NCI-H1694 treated with DMSO at 0.1 percent for 48 hours (cell line): Measurements from ENCODE around the gene LCP1.
A peak's percentile ranks its signal among the peaks of the same experiment; 100 is the strongest.

Source experiments
- DNase-seq: peaks from one replicate; lab custom pipeline; 2025; lab: John Stamatoyannopoulos, UW

LCP1 gene

DNA sequence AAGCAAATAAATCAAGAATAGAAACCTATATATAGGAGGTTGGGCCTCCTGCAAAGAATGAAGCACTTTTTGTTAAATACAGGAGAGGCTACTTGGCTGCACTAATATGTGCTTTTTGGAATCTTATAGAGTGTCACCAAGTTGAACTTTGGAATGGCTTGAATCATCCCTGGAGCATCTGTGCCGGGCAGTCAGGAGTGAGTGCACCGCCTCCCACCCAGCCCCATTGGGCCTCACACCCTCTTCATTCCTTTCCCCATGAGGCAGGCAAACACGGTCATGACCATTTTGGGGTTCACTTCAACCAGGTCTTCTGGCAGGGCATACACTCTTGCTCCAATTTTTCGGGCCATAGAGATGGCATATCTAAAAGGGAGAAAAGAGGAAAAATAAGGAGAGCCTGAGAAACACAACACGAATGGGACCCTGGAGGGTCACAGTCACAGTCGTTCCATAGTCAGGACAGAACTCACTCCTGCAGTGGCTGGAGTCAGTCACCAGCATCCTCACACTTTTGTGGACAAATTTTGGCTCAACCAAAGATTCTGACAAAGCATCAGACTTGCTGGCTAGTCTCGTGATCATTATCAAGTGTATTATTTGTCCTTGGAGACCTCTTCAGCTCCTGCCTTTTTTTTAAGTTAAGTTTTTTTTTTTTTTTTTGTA lies 54.5 kb downstream of the LCP1 start:
- no peak for DNase-seq

DNA sequence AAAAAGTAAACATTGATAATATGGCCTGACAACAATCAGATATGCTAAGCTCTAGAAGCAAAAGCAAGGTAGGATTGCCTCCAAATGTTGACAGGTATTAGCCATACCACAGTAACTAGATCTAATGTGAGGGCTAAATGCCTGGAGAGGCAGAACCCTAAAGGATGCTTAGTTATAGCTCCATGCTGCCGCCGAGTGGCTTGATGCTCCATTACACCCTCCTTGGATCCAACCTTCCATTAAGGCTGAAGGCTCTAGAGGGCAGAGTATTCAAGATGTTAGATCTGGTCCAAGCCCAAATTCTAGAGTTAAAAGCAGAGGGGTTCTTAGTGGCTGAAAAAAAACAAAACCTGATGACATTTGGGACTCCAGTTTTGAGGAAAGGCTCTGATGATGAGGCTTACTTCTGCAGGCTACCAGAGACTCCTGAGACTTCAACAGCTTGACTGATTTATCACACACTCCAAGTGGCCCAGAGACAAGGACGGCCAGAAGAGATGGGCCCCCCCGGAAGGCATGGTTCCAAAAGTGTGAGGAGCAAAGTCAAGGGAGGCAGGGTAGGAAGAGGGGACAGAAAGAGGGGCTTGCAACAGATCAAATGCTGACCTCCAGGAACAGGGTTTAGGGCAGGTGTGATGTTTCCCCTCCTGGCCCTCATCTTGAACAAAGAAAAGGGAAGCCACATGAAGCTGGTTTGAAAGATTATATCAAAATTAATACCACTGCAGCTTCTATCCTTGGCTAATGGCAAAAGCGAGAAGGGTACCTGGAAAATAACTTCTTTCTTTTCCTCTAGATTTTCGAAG lies 55.2 kb downstream of the LCP1 start:
- DNase-seq, result peak; percentile 57

DNA sequence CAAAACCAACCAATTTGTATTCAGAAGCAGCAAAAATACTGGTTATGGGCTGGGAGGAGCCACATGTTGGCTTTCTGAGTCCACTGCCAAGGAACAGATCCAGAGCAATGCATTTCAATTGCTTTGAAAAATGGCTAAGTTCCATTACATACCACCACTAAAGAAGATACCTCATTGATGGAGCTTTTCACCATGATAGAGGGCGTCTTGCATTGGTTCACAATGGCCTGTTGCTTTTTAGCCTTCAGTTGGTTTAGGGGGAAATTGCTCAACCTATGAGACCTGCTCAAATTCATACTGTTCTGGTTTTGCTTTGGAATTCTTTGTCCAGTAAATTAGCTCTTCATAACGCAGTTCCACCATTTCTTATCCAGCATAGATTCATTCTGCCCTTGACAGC lies 55.9 kb downstream of the LCP1 start:
- DNase-seq, result no peak

DNA sequence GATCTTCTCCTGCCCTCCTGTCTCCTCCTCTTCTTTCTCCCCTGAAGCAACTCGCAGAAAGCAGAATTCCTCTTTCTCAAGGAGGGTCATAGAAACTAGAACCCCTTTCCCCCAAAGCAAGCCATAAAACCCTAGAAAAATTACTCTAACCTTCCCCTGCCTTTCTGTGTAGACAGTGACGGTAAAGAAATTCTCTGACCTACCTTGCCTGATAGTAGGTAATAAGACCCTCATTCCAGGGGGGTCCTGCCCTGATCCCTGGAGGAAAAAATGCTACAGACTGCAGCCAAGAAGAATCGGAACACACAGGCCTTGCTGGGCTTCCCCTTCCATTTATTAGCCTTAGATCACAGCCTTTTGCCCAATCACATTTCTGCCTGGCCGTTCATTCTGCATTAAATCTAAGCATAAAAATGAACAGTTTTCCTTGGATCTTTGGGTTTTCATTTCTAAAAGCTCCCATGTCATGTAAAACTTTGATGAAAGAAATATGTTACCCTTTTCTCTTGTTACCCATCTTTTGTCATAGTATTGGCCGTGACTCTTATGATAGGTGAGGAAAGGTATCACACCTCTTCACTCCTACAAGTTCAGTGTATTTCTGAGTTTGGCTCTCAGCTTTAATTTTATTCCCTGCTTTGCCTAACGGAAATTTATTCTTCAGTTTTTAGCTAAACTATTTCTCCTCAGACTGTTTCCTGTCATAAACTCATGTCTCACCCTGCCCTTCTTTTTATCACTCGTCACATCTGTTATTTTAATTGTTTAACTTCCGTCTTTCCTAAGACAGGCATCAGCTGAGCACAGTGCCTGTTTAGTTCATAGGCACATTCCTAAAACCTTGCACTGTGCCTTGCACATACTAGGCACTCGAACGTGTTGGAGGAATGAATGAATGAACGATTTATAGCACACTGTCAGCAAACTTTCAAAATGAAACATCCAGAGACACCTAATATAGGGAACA lies 56.7 kb downstream of the LCP1 start:
- no peak for DNase-seq

DNA sequence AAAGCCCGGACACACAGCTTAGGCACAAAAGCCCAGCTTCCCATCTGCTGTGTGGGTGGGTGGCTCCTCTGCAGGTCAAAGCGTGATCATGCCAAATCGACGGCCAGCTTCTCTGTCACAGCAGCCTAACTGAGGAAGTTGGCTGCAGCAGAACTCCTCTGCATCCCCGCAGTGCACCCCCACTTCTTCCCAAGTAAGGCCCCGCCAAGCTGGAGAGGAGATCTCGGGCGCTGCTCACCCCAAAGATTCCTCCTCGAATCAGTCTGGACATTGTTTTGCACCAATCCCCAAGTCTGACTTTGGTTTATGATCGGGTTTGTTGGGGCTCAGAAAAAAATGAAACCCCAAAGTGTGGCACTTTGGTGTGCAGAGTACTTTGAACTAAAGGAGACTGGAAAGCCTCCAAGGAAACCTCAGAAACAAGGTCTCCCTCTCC lies 57.4 kb downstream of the LCP1 start:
- no peak for DNase-seq

DNA sequence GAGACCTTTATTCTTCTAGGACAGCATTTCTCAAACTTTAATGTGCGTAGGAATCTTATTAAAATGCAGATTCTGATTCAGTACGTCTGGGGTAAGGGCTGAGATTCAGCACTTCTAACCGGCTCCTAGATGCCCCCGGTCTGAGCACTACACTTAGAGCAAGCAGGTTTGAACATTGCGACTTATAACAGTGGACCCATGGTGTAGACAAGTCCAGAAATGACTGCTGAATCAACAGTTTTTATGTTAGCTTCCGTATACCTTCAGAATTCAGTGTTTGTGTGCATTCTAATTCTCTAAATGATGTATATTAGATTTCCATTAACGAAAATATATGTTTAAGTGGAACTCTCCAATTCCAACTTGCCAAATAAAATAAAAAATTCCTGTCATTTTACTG lies 59.7 kb downstream of the LCP1 start:
- DNase-seq, result no peak

DNA sequence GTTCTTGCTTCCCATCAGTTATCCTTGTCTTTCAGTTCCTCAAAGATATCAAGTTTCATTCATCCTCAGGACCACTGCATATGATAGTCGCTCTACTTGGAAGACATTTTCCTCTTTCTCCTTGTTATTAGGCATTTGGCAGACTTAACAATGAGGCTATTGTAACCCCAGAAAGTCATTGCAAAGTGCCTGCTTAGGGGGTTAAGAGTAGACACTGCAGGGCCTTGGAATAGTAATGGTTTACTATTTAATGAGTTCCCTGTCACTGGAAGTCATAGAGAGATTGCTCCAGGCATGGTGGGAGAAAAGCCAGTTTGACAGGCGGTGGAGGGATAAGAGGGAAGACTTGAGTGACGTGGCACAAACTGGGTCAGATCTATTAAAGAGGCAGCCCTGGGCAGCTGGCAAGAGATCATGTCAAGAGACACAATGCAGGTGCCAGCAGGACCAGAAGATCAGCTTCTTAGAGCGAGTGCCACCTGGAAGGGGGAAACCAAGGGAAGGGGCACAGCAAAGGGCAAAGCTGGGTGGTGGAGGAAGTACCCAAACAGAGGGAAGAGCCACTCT lies 60.3 kb downstream of the LCP1 start:
- DNase-seq, result no peak

DNA sequence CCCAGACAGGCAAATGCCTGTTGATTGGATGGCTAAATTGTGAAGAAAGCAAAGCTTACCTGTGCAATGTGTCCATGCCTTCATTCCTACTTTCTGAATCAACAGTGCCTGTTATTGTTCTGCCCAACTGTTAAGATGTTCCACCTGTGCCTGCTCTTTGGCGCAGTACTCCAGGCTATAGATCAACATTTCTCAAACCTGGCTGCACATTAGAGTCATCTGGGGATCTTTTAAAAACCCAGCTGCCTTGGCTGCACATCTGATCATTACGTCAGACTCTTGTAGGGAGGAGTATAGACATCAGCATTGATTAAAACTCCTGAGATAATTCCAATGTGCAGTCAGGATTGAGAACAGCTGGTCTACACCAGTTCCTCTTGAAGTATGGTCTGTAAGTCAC lies 60.9 kb downstream of the LCP1 start:
- no peak for DNase-seq

DNA sequence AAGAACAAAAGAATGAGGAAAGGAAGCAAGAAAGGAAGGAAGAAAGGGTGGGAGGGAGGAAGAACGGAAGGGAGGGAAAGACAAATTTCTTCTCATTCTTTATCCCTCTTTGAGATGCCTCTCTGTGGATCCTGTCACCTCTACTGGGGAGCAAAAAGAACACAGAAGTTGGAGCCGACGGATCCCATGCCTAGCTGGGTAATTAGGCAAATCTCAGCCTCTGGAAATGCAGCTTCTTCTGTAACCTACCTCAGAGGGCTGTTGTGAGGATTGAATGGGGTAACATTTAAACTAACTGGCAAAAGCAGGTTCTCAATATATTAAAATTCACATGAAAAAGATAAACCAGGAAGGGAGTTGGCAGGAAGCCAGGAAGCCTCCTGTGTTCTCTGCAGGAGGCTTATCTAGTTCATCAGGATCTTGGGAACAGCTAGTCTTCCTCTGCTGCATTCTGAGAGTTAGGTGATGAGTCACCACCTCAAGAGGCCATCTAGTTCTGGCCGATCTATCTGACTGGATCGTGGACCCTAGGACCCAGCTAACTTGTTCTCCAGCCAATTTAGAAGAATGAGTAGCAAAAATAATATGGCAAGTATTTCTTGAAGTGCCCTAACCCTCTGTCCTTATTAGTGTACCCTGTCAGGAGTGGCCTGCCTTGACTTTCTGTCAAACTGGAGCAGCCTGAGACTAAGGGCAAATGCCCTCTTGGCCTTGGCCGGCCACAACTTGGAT lies 61.9 kb downstream of the LCP1 start:
- no peak for DNase-seq

DNA sequence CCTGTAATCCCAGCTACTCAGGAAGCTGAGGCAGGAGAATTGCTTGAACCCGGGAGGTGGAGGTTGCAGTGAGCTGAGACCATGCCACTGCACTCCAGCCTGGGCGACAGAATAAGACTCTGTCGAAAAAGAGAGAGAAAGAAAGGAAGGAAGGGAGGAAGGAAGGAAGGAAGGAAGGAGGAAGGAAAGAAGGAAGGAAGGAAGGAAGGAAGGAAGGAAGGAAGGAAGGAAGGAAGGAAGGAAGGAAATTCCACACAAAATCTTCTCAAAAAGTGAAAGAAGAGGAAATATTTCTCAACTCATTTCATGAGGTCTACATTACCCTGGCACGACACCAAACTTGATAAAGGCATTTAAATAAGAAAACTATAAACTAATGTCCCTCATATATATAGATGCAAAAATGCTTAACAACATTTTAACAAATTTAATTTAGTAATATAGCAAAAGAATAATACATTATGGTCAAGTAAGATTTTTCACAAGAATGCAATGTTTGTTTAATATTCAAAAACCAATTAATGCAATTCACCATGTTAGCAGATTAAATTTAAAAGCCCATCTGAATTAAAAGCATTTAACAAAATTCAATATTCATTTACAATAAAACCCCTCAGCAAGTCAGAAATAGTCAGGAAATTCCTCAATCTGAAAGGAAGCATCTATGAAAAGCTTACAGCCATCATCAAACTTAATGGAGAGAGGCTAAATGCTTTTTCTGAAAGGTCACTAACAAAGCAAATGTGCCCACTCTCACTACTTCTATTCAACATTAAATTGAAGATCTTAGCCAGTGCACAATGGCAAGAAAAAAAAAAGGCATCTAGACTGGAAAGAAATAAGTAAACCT lies 65.1 kb downstream of the LCP1 start:
- no peak for DNase-seq

DNA sequence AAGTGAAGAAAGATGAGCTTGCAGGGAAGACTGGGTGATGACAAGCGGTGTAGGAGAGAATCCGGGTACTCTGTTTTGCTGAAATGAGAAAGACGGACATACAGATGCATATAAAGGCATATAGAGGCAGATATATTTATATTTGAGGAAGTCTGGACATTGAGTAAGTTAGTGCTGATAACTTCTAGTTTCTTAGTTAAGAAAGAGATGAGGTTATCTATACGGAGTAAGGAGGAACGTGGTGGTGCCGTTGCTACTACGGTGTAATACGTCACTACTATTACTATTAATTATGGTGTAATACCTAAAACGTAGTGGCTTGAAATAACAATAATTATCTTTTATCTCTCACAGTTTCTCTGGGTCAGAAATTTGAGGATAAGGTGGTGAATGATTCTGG lies 67.4 kb downstream of the LCP1 start:
- no peak for DNase-seq

DNA sequence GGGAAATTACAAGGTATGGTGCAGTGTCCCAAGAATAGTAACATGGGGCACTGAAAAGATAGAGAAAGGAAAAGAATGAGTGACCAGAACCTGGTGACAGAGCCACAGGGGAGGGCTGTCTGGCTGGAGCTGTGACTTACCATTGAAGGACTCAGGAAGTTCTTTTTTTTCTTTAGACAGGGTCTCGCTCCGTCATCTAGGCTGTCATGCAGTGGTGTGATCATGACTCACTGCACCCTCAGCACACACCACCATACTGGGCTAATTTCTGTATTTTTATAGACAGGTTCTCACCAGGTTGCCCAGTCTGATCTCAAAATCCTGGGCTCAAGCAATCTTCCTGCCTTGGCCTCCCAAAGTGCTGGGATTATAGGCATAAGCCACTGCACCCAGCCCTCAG lies 68.4 kb downstream of the LCP1 start:
- no peak for DNase-seq

DNA sequence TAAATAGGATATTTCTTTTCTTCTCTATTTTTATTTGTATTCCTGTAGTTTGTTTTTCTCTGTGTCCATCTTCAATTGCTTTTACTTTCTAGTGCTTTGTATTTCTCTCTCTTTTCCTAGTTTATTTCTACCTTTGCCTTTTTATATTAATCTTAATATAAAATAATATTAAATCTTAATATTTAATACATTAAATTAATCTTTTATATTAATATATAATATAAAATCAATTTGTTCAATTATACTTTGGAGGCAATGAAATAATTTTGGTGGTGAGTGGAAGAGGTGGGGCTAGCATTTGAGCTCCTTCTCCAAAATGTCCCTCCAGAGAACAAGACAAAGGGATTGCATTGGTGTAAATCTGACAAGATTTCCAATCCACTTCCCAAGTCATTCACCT lies 70.8 kb downstream of the LCP1 start:
- no peak for DNase-seq

DNA sequence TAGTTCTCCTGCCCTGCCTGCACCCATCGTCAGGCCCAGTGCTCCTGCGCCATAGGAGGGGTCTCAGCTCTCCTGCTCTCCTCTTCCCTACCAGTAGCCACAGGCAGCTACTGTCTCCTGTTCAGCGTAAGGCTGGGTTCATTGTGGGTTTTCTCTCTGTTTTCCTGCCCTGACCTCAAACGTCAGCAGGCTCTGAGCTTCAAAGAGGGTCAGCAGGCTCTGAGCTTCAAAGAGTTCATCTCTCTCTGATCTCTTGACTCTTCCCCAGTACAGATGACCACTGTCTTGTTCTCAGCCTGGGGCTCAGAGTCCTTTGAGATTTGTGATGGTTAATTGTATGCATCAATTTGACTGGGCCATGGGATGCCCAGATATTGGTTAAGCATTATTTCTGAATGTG lies 72.5 kb downstream of the LCP1 start:
- no peak for DNase-seq

DNA sequence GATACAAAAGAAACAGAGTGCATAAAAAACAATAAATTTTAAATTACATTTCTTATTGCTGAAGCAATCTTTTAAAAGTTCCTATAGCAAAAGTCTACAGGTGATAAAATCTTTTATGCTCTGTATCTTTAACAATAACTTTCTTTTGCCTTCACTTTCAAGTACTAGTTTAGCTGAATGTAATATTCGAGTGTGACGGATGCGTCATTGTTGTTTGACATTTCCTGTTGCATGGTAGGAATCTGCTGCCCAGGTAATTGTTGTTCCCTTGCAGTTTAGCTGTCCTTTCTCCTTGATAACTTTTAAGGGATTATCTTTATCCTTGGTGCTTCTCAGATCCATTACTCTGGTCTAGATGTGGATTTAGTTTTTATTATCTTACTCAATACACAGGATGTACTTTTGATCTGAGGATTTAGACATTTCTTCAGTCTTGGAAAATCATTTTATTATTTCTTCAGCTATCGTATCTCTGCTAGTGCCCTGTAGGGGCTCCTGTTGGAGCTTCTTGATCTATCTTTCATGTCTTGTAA lies 75.1 kb downstream of the LCP1 start:
- DNase-seq, result no peak

DNA sequence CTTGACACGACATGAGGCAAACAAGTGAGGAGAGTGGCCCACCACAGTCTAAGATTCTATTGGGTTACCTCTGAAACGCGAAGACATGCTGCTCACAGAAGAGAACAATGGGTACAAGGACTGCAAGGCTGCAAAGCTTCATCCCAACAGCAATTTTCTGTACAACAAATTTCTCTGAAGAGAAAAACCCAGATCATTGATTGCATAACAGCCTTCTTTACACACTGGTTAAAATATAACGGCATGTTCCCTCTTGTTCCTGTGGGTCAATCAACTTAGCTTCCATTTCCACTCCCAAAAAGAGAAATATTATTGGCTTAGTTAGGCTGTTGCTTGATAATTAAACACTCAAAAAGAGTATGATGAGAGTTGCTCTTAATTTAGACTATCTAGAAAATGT lies 77.1 kb downstream of the LCP1 start, which contains the start of gene CPB2:
Gene CPB2 (minus strand): TSS at position 166 of the 400 bp plus-strand sequence. CDS start 24 bp downstream, at position 142.
- no peak for DNase-seq

DNA sequence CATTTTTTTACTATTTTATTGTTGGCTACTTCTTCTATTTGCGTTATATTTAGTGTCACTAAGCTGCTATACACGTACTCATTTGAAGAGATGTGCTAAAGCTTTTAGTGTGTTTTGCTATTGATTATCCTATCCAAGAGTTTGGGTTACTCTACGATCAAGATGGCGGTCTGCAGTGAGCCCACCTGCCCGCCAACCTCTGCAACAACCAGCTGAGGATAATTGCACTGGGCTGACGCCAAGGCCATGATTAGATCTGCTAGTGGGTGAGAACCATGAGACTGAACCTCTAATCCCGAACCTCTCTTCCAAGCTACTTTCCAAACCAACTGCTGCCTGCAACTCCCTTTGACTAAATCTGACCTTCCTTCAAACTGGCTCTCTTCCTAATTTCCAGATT lies 78.9 kb downstream of the LCP1 start:
- DNase-seq, result no peak

DNA sequence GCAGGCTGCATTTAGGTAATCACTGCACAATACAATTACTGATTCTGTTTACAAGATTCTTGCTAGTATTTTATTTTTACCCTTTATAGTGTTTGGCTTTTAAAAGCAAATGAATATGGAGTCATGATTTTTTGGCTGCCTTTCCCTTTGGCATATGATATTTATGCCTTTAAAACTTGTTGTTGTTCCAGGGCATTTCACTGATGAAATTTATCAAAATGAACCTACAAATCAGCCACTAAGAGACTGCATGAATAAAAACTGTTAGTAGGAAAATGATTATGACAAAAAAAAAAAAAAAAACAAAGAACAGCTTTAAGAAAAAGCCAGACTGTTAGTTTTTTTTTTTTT lies 79.7 kb downstream of the LCP1 start:
- no peak for DNase-seq

DNA sequence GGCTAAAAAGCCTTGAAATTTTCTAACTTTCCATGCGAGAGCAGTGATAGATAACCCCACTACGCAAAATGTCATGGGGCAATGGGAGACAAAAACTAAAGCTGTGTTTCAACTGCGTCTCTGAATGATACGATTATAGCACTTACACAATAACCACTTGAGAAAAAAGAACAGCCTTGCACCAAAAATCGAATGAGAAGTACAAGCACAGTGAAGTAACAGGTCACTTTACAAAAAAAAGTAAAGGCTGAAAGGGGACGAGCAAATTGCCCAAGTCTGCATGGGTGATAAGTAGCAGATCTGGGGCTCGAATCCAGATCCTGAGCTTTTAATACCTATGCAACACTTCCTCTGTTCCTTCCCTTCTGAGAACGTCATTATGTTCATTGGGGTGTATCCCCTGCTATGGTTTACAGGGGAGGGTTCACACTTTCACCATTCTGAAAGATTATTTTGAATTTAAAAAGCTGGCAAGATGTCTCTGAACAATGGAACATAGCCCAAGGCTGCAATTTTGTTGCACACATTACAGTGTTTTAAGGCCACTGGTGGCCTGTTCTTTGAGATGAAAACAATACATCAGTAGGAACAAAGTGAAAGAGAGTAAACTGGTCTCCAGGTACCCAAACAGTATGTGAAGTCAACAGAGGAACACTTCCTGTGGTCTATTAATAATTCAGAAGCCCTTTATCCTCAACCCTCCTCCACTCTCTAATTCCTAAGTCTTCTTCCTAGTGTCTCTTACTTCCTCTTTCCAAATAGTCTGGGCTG lies 80.3 kb downstream of the LCP1 start:
- DNase-seq, result no peak

DNA sequence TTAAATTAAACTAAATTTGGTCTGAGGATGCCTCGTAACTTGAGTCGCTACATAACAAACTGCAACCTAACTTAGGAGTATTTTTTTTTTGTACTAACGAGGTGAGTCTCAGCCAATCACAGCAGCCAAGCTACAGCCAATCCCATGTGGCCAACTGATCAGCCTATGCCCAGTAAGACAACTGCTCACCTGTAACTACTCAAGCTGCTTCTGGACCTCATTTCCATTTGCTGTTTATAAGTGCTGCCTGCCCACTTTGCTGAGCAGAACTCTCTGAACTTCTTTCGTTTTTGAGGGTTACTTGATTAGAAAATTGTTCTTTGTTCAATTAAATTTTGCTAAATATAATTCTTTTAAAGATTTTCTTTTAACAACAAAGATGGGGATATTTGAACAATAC lies 81.0 kb downstream of the LCP1 start:
- DNase-seq, result no peak
